GM18508 (cell line): ENCODE results near the gene PAPSS1.
"Not testable (repeated sequence)": the region's sequence is repeated elsewhere in the genome, so short reads cannot be mapped to it uniquely, and the experiment has no call there.

ENCODE experiments used
- ATAC-seq: cut with Tn5 transposase; IDR thresholded peaks from one replicate; pipeline ENCODE4 v1.9.1; 2021; ENCODE audit warnings: moderate number of reproducible peaks; ENCODE audit not compliant: insufficient read depth, unreplicated experiment

PAPSS1 gene

GRCh38 chr4:107691378-107691777, 28.7 kb downstream of the PAPSS1 start:
- no peak for ATAC-seq

GRCh38 chr4:107689912-107690587, 30.0 kb downstream of the PAPSS1 start:
- no peak for ATAC-seq

GRCh38 chr4:107688421-107688820, 31.6 kb downstream of the PAPSS1 start:
- ATAC-seq = no peak

GRCh38 chr4:107685740-107686139, 34.3 kb downstream of the PAPSS1 start:
- ATAC-seq = no peak

GRCh38 chr4:107683873-107684272, 36.2 kb downstream of the PAPSS1 start:
- no peak for ATAC-seq

- no peak for ATAC-seq
These were observed 37.7 kb downstream of the PAPSS1 start for GRCh38 chr4:107682306-107682705.

GRCh38 chr4:107669068-107669467, 51.0 kb downstream of the PAPSS1 start:
- no peak for ATAC-seq

GRCh38 chr4:107666134-107666533, 53.9 kb downstream of the PAPSS1 start:
- ATAC-seq = no peak

- ATAC-seq = no peak
These were observed 55.0 kb downstream of the PAPSS1 start for GRCh38 chr4:107665001-107665400.

- no peak for ATAC-seq
These were observed 61.4 kb downstream of the PAPSS1 start for GRCh38 chr4:107658400-107659336.

GRCh38 chr4:107655289-107655688, 64.7 kb downstream of the PAPSS1 start:
- no peak for ATAC-seq

- ATAC-seq = no peak
These were observed 65.3 kb downstream of the PAPSS1 start for GRCh38 chr4:107654694-107655093.

- not testable (repeated sequence) for ATAC-seq
These were observed 68.6 kb downstream of the PAPSS1 start for GRCh38 chr4:107651408-107651807.

- ATAC-seq = no peak
These were observed 69.8 kb downstream of the PAPSS1 start for GRCh38 chr4:107650251-107650650.

- no peak for ATAC-seq
These were observed 71.6 kb downstream of the PAPSS1 start for GRCh38 chr4:107648178-107648991.

- no peak for ATAC-seq
These were observed 72.4 kb downstream of the PAPSS1 start for GRCh38 chr4:107647591-107647990.

GRCh38 chr4:107645604-107646003, 74.4 kb downstream of the PAPSS1 start:
- no peak for ATAC-seq

GRCh38 chr4:107643021-107643420, 77.0 kb downstream of the PAPSS1 start:
- no peak for ATAC-seq

GRCh38 chr4:107640878-107641277, 79.2 kb downstream of the PAPSS1 start:
- ATAC-seq = no peak

GRCh38 chr4:107640197-107640596, 79.8 kb downstream of the PAPSS1 start:
- ATAC-seq = no peak

GRCh38 chr4:107635735-107636134, 84.3 kb downstream of the PAPSS1 start:
- ATAC-seq = no peak
